HepG2 (cell line): ENCODE data around the gene PARK7. TPM values are rescaled to one million over a fixed set of nuclear protein-coding genes. Genes with fewer than 3 reads are reported as not detected.

Experiments
- ATAC-seq: fragments of 200-7000 bp; cut with Tn5 transposase; 3 replicates; pipeline ENCODE4 v1.9.1; 2020; ENCODE audit warnings: mild to moderate bottlenecking, moderate library complexity
- BruUV-seq: library from RNA; stranded (reverse); fragments of 400-500 nt; replicated peaks from 2 replicates; lab custom pipeline; 2021; lab: Mats Ljungman, UMichigan
- CTCF ChIA-PET: fragments of 300-600 bp; formaldehyde crosslinking; extraction: SDS; loops from one replicate; lab custom pipeline; 2021; ENCODE audit warnings: low total read pairs, inconsistent platforms, low intra/inter-chr PET ratio; lab: Yijun Ruan, JAX
- POLR2A ChIA-PET: fragments of 350-600 bp; sonication (Branson Sonifier 250); formaldehyde crosslinking; loops from one replicate; lab custom pipeline; 2020; ENCODE audit warnings: antibody characterized with exemption, inconsistent platforms; lab: Yijun Ruan, JAX
- DNase-seq: peaks from one replicate; pipeline ENCODE4 v3.0.0-alpha.2; 2015; ENCODE audit warnings: low spot score
- FAIRE-seq: peaks from 3 replicates; lab custom pipeline; 2011; peaks lifted over from hg19 to GRCh38; lab: Jason Lieb, UNC
- H2AFZ ChIP-seq: one replicate; pipeline ENCODE4 v1.6.1; 2011; ENCODE audit warnings: low read length, inconsistent platforms
- H3K27ac ChIP-seq: fragments of 300-600 bp; 3 replicates; pipeline ENCODE4 v1.8.0; 2011; ENCODE audit warnings: mixed run types, mild to moderate bottlenecking, mixed read lengths, low read length, inconsistent platforms; ENCODE audit not compliant: insufficient read depth; ENCODE audit errors: extremely low read length
- H3K27me3 ChIP-seq, 2 experiments: fragments of 200-600 bp in 1 of 2; 2 replicates in 1 of 2; 3 replicates in 1 of 2; pipeline versions ENCODE4 v1.6.0 to v1.8.0; 2011; ENCODE audit warnings: low read length in 2 of 2, mild to moderate bottlenecking in 2 of 2, moderate library complexity in 2 of 2, inconsistent platforms in 1 of 2; ENCODE audit not compliant: insufficient read depth in 2 of 2, control insufficient read depth in 1 of 2
- H3K36me3 ChIP-seq, 2 experiments: fragments of 200-600 bp in 1 of 2; replicated peaks in 1 of 2; 2 replicates in 1 of 2; 3 replicates in 1 of 2; pipeline versions ENCODE4 v1.5.1 to v1.8.0; 2011; ENCODE audit warnings: low read length in 2 of 2, inconsistent platforms in 1 of 2; ENCODE audit not compliant: insufficient read depth in 2 of 2, control insufficient read depth in 1 of 2
- H3K4me1 ChIP-seq: 2 replicates; pipeline ENCODE4 v1.5.1; 2012; ENCODE audit warnings: low read length, inconsistent platforms; ENCODE audit not compliant: insufficient read depth
- H3K4me2 ChIP-seq: 2 replicates; pipeline ENCODE4 v1.6.0; 2011; ENCODE audit warnings: low read depth, low read length, inconsistent platforms
- H3K4me3 ChIP-seq, 3 experiments: fragments of 200-600 bp in 1 of 3; sonication (generic), shearing (Covaris generic) in 1 of 3; replicated peaks in 1 of 3; 2 replicates each; pipeline ENCODE4 v1.5.1; 2011 to 2016; ENCODE audit warnings: low read length in 3 of 3, inconsistent platforms in 2 of 3, low read depth in 2 of 3, mild to moderate bottlenecking in 2 of 3, control low read depth in 1 of 3, mixed read lengths in 1 of 3; ENCODE audit not compliant: insufficient read depth in 1 of 3
- H3K79me2 ChIP-seq: one replicate; pipeline ENCODE4 v1.6.1; 2011; ENCODE audit warnings: low read length, inconsistent platforms; ENCODE audit not compliant: insufficient read depth
- H3K9ac ChIP-seq: 2 replicates; pipeline ENCODE4 v1.6.0; 2011; ENCODE audit warnings: mild to moderate bottlenecking, low read depth, low read length, inconsistent platforms; ENCODE audit not compliant: insufficient read depth
- H3K9me3 ChIP-seq: 2 replicates; pipeline ENCODE4 v1.5.1; 2012; ENCODE audit warnings: mild to moderate bottlenecking, low read length
- H4K20me1 ChIP-seq: 2 replicates; pipeline ENCODE4 v1.6.0; 2011; ENCODE audit warnings: inconsistent platforms, mild to moderate bottlenecking, low read length, moderate library complexity; ENCODE audit not compliant: insufficient read depth
- FOXK2 ChIP-seq: fragments of 450-650 bp; IDR thresholded peaks from 2 replicates; pipeline ENCODE4 v1.6.1; 2016
- GLI4 ChIP-seq: sonication (generic); formaldehyde crosslinking; IDR thresholded peaks from 2 replicates; pipeline ENCODE4 v1.5.1; 2020; ENCODE audit warnings: missing genetic modification reagents, mild to moderate bottlenecking, moderate library complexity, borderline replicate concordance
- HNRNPK ChIP-seq: fragments of 200-400 bp; formaldehyde crosslinking; IDR thresholded peaks from 2 replicates; pipeline ENCODE4 v1.6.1; 2018; ENCODE audit warnings: low read length, low read depth, moderate library complexity, mild to moderate bottlenecking; ENCODE audit not compliant: poor library complexity, severe bottlenecking
- HOXA5 ChIP-seq: sonication (generic); formaldehyde crosslinking; IDR thresholded peaks from 2 replicates; pipeline ENCODE4 v1.4.0; 2020; ENCODE audit warnings: missing genetic modification reagents
- NCOA5 ChIP-seq: sonication (generic); formaldehyde crosslinking; IDR thresholded peaks from 2 replicates; pipeline ENCODE4 v1.4.0; 2020; ENCODE audit warnings: missing genetic modification reagents
- NR1H2 ChIP-seq: sonication (generic); formaldehyde crosslinking; IDR thresholded peaks from 2 replicates; pipeline ENCODE4 v1.8.1; 2022; ENCODE audit warnings: low read depth, missing genetic modification reagents, borderline replicate concordance
- RARA ChIP-seq: IDR thresholded peaks from 2 replicates; pipeline ENCODE4 v1.6.1; 2016; ENCODE audit warnings: missing genetic modification reagents, missing compliant biosample characterization
- RBAK ChIP-seq: sonication (generic); formaldehyde crosslinking; IDR thresholded peaks from 2 replicates; pipeline ENCODE4 v1.5.1; 2020; ENCODE audit warnings: mild to moderate bottlenecking, missing genetic modification reagents
- ZNF10 ChIP-seq: sonication (generic); formaldehyde crosslinking; IDR thresholded peaks from 2 replicates; pipeline ENCODE4 v1.4.0; 2020; ENCODE audit warnings: mild to moderate bottlenecking, low read depth, missing genetic modification reagents, borderline replicate concordance
- ZNF569 ChIP-seq: sonication (generic); formaldehyde crosslinking; IDR thresholded peaks from 2 replicates; pipeline ENCODE4 v1.5.0; 2020; ENCODE audit warnings: mild to moderate bottlenecking, missing genetic modification reagents, moderate library complexity, borderline replicate concordance
- ZNF644 ChIP-seq: IDR thresholded peaks from 2 replicates; pipeline ENCODE4 v1.6.1; 2016; ENCODE audit warnings: low read depth
- WGBS: methylation state at CpG from one replicate; pipeline ENCODE4 v1.1.6; 2017; ENCODE audit warnings: low lambda C conversion rate; 5-methylcytosine and 5-hydroxymethylcytosine counted together
- in situ Hi-C: cut with HindIII; loops from 2 replicates; pipeline ENCODE4 v1.10.0; 2017; ENCODE audit warnings: low pct_unique_long_range_greater_than_20kb; ENCODE audit not compliant: extremely low pct_ligation_motif_present
- intact Hi-C: fragments of 100-400 bp; cut with micrococcal nuclease; formaldehyde crosslinking; loops from one replicate; pipeline ENCODE4 v1.10.0; 2022; ENCODE audit not compliant: unreplicated experiment
- polyA plus RNA-seq, 8 experiments: library from polyadenylated mRNA; depleted of rRNA in 3 of 8; stranded (reverse) in 7 of 8; unstranded in 1 of 8; fragments of >200 nt; fragmentation: Illumina TruSeq in 4 of 8; extraction: Trizol in 4 of 8; gene quantifications; 2 replicates each; pipeline versions ENCODE4 v1.2.1 to v1.2.3, GENCODE V29; 2011 to 2016; ENCODE audit warnings: low read depth in 4 of 8, missing spikeins in 1 of 8, mixed read lengths in 1 of 8; ENCODE audit not compliant: insufficient read depth in 1 of 8
- total RNA-seq, 5 experiments: library from RNA; depleted of rRNA; stranded (reverse); fragments of >200 nt; fragmentation: Illumina TruSeq; extraction: Trizol; gene quantifications; 2 replicates each; pipeline ENCODE4 v1.2.3, GENCODE V29; 2016; ENCODE audit warnings: low read depth in 1 of 5
- TF ChIP-seq, protein P1 (sequence below): sonication (generic); formaldehyde crosslinking; conservative IDR thresholded peaks from 2 replicates; pipeline ENCODE4 v1.4.0; 2020; ENCODE audit warnings: missing genetic modification reagents
- TF ChIP-seq, protein P2 (sequence below): sonication (generic); formaldehyde crosslinking; conservative IDR thresholded peaks from 2 replicates; pipeline ENCODE4 v1.4.0; 2020; ENCODE audit warnings: mild to moderate bottlenecking, missing genetic modification reagents, moderate library complexity
- TF ChIP-seq, protein P3 (sequence below): sonication (generic); formaldehyde crosslinking; IDR thresholded peaks from 2 replicates; pipeline ENCODE4 v1.4.0; 2020; ENCODE audit warnings: missing genetic modification reagents

The PARK7 gene
- total and polyA plus RNA-seq, 2 of the 13 experiments (the other 11 are each of a cell fraction or from before 2014, with no cell fraction given), result 212 to 296 TPM

DNA sequence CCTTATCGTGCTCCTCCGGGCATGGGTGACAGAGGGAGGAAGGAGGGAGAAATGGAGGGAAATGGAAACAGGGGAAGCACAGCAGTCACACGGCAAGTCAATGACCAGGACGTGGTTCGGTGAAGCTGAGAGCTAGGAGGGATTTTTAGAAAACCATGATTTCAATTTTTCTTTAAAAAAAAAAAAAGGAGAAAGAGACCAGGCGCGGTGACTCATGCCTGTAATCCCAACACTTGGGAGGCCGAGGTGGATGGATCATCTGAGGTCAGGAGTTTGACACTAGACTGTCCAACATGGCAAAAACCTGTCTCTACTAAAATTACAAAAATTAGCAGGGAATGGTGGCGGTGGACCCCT lies 20.1 kb upstream of the PARK7 start:
- in situ Hi-C loops (no loop called here), intact Hi-C loops (no loop called here)
- Histone ChIP-seq H3K9ac (no peak overlapping the region), H3K27ac (no peak overlapping the region), H3K79me2 (no peaks in the 10 kb centered on the region), H3K4me3 (no peak overlapping the region)
- BruUV-seq, result no TSS peak
- TF ChIP-seq, protein P1, sequence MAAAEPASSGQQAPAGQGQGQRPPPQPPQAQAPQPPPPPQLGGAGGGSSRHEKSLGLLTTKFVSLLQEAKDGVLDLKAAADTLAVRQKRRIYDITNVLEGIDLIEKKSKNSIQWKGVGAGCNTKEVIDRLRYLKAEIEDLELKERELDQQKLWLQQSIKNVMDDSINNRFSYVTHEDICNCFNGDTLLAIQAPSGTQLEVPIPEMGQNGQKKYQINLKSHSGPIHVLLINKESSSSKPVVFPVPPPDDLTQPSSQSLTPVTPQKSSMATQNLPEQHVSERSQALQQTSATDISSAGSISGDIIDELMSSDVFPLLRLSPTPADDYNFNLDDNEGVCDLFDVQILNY (CRISPR knock-in tag), result no peak
- TF ChIP-seq ZNF10 (CRISPR knock-in tag) (no peak), NCOA5 (CRISPR knock-in tag) (no peak), FOXK2 (no peak), RBAK (CRISPR knock-in tag) (no peak), HOXA5 (CRISPR knock-in tag) (no peak), GLI4 (CRISPR knock-in tag) (no peak), ZNF569 (CRISPR knock-in tag) (no peak), ZNF644 (no peak), HNRNPK (no peak), NR1H2 (CRISPR knock-in tag) (no peak), RARA (CRISPR knock-in tag) (no peak)
- TF ChIP-seq, protein P2, sequence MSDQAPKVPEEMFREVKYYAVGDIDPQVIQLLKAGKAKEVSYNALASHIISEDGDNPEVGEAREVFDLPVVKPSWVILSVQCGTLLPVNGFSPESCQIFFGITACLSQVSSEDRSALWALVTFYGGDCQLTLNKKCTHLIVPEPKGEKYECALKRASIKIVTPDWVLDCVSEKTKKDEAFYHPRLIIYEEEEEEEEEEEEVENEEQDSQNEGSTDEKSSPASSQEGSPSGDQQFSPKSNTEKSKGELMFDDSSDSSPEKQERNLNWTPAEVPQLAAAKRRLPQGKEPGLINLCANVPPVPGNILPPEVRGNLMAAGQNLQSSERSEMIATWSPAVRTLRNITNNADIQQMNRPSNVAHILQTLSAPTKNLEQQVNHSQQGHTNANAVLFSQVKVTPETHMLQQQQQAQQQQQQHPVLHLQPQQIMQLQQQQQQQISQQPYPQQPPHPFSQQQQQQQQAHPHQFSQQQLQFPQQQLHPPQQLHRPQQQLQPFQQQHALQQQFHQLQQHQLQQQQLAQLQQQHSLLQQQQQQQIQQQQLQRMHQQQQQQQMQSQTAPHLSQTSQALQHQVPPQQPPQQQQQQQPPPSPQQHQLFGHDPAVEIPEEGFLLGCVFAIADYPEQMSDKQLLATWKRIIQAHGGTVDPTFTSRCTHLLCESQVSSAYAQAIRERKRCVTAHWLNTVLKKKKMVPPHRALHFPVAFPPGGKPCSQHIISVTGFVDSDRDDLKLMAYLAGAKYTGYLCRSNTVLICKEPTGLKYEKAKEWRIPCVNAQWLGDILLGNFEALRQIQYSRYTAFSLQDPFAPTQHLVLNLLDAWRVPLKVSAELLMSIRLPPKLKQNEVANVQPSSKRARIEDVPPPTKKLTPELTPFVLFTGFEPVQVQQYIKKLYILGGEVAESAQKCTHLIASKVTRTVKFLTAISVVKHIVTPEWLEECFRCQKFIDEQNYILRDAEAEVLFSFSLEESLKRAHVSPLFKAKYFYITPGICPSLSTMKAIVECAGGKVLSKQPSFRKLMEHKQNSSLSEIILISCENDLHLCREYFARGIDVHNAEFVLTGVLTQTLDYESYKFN (CRISPR knock-in tag), result no peak
- TF ChIP-seq, protein P3, sequence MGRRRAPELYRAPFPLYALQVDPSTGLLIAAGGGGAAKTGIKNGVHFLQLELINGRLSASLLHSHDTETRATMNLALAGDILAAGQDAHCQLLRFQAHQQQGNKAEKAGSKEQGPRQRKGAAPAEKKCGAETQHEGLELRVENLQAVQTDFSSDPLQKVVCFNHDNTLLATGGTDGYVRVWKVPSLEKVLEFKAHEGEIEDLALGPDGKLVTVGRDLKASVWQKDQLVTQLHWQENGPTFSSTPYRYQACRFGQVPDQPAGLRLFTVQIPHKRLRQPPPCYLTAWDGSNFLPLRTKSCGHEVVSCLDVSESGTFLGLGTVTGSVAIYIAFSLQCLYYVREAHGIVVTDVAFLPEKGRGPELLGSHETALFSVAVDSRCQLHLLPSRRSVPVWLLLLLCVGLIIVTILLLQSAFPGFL, result no peak
- TF ChIP-seq, all 625 proteins: peak for 0
- ChIA-PET POLR2A (no interaction called here), CTCF (no interaction called here)
- peaks cover 6 to 58% of the 10 kb centered on the region in 2 experiments; a peak in 4 of 5 replicates for H3K27me3 ChIP-seq
- no peaks in the 10 kb centered on the region for H3K36me3 ChIP-seq
- H3K4me2 ChIP-seq, result no peak overlapping the region
- H3K4me1 ChIP-seq, result no peaks in the 10 kb centered on the region
- no peaks in the 10 kb centered on the region for H4K20me1 ChIP-seq
- no peaks in the 10 kb centered on the region for H3K9me3 ChIP-seq
- no peak for DNase-seq
- H2AFZ ChIP-seq, result no peak overlapping the region
- no peak for FAIRE-seq
- WGBS, result 46% methylated on average over 9 of the region's 9 CpGs
- ATAC-seq, result no peak
